ENCODE measurements around the gene OSBPL6.

OSBPL6 gene

DNA sequence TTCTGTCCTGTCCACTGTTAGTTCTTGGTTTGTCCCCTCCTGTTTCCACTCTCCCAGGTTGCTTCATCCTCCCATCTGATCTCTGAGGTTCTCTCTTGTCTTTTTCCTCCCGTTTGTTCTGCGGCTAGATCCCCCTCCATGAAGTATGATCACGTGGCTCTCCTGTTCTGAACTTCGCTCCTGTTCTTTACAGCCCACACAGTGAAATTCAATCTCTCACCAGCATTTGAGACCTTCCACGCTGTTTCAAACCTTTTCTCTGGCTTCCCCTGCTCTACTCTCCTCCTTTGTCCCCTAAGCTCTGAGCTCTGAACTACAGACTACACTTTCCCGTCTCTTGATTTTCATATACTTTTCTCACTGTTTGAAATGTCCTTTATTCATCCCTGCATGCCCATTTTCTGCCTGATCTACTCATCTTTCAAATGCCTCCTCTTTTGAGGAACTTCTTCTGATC is 83.5 kb downstream of the OSBPL6 start:
- no peak for DNase-seq

DNA sequence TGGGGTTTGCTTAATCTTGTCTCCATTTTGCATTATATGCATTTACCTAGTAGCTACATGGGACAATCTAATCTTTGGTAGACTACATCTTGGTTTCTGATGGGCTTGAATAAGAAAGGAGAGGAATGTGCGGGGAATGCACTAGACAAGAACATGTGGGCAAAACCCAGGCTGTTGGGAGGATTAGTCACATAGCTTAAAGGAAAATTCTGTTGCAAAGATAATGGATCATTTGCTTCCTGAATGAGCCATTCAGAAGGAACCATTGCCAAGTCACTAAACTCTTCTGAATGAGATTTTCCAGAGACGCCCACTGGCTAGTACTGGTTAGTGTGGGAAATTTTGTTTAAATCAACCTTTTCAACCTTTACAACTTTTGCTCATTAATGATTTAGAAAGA is 84.8 kb downstream of the OSBPL6 start:
- DNase-seq = no peak

DNA sequence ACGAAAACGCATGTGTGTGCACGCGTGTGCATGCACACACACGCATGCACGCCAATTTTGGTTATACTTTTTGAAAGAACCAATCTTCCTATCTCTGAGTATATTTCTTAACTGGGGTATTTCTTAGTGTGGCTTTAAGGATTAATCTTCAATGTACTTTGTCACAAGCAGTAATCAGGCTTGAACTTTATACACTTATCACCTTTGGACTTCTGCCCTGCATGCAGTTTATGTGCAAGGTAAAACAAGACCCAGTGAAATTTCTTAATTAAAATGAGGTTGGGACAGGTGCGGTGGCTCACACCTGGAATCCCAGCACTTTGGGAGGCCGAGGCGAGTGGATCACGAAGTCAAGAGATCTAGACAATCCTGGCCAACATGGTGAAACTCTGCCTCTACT is 85.3 kb downstream of the OSBPL6 start:
- DNase-seq = no peak

DNA sequence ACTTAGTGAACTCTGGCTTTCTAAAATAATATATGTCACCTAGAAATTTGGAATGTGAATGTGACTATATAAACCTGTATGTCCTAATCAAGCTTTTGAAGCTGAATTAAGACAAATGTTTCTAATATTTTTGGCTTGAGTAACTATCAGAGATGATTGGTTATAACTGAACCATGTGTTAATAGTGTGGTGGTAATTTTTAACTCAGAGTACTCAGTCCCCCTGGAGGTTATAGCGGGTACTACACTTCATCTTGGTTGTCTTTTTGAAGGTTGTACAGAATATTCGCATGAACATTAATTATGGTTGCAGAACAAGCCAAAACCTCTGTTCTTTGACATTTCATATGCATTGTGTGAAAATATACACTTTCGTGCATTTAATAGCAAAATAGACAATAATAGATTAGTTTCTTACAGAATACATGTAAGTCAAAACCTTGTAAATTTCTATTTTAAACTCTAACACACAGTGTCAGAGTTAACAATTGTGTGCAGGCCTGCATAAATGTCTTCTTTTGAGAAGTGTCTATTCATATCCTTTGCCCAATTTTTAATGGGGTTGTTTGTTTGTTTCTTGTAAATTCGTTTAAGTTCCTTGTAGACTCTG is 86.0 kb downstream of the OSBPL6 start:
- DNase-seq = no peak

DNA sequence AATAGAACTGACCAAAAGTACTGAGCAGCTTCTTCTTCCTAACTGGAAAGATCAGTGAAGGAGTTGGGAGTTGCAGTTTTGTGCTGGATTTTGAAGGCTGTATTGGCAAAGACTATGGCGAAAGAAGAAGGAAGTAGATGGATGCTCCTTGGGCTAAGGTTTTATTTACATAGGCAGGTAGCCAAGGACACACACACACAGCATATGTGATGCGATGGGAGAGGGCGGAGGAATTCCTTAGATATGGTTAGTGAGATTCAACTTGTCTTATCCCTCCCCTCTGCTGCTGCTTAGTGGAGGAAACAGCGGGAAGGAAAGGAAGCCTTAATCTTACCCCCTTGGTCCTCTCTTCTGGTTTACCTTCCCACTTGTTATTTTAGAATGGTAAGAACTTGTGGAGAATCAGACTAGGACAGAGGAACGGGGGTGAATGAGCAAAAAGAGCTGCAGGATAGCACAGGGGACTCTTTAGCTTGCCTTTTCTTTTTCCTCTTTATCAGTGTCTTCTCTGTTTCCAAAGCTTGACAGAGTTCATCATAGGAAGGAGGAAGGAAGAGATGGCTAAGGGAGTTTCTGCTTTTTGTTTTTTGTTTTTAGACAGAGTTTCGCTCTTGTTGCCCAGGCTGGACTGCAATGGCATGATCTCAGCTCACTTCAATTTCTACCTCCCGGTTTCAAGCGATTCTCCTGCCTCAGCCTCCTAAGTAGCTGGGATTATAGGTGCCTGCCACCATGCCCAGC is 87.9 kb downstream of the OSBPL6 start:
- no peak for DNase-seq

DNA sequence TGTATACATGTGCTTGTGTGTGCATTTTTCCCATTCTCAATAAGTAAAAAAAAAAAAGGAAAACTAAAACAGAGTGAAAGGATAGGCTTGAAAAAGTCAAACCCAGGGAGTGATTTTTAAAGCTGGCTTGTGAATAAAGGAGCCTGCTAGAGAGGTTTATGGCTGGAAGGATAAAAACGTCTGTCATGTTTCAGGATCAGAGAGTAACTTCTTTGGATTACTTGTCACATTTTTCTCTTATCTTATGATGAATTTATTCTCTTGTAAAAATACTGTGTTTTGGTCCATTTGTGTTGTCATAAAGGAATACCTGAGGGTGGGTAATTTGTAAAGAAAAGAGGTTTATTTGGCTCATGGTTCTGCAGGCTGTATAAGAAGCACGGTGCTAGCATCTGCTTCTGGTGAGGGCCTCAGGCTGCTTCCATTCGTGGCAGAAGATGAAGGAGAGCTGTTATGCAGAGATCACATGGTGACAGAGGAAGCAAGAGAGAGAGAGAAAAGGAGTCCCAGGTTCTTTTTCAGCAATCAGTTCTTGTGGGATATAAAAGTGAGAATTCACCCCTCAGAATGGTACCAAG is 89.1 kb downstream of the OSBPL6 start:
- DNase-seq = no peak

DNA sequence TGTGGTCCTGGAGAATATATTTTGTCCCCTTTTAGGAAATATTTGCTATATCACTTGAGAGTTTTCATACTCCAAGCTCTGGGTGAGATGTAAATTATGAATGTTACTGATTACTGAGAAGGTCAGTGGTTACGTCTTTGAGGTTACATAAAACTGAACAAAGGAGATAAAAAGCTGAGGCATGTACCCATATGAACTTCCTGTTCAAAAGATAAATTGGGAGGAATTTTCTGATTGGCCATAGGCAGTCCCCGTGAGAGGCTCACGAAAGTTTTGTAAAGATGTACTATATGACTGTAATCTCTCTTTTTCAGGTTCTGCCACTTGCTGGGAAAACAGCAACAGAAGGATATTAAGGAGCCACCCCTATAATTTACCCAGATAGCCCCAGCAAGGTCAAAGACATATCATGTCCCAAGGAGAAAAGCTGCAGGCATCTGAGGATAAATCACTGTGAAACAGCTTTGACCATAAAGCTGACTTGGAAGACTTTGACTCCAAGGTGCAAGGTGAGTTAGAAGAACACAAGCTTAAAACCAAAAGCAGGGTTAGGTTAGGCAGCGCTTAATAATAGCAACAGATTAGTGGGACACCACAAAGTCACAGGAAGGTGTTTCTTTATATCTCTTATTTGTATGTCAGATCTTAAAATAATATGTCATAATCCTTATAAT is 90.4 kb downstream of the OSBPL6 start:
- no peak for DNase-seq

DNA sequence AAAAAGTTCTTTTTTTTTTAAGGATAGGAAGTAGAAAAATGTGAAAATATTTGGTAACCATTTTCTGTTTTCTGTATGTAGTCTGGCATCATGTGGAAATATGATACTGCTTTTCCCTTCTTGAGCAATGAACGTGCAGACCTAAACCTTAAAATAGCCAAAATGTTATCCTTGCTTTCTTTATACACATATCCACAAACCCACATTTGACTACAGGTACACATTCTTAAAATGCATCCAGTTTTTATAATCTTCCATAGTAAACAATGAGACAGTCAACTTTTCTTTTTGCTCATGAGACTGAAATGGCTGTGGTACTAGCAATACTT is 90.9 kb downstream of the OSBPL6 start:
- DNase-seq = no peak

DNA sequence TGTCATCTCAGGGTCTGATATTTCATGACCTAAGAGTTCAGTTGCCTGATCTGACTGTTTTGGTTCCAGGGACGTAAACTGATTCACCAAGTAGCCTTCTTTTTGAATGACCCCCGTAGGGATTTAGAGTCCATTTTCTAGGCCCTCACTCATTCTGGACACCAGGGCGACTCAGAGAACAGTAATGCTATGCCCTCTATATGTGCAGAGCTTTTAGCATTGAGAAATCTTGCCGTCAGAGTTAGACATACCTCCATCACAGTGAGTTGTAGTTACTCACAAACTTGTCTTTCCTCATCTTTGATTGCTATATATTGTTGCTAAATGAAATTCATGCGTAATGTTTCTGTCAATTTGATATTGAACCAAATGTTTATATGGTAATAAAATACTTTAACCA is 92.3 kb downstream of the OSBPL6 start:
- no peak for DNase-seq

DNA sequence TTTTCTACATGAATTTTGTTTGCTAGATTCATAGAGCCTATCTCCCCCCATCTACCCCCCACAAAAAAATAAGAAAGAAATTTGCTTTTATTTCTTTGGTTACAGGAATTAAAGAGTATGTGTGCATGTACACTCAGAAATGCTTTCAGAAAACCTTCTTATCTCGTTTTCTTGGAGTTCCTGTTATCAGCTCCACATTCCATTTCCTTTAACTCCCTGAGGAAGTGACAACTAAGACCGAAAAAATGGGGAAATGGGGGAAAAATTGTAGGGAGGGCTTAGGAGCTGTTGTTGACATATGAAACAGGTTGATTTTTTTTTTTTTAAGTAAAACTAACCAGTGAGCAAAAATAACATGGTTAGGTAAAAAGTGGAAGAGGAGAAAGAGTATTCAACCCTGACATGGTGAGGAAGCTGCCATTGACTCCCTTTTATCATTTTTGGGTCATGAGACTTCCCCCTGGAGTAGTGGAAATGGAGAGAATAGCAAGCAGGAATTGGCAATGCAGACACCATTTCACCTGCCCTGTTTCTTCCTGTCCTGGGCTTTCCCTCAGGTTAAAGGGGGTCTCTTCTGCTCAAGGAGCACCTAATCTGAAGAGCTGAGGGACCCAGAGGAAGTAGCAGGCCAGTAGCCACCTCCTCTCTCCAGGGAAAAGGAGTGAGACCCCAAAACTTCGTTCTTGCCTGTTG is 93.5 kb downstream of the OSBPL6 start:
- DNase-seq = no peak

DNA sequence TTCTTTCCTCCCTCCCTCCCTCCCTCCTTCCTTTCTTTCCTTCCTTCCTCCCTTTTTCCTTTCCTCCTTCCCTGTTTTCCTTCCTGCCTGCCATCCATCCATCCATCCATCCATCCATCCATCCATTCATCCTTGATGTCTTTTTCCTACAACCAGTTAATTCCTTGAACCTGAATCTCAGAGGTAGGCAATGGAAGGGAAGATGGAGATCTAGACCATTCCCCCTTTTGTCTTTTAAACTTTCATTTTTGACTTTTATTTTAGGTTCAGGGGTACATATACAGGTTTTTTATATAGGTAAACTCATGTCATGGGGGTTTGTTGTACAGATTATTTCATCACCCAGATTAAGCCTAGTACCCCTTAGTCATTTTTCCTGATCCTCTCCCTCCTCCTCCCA is 97.4 kb downstream of the OSBPL6 start:
- DNase-seq = no peak

DNA sequence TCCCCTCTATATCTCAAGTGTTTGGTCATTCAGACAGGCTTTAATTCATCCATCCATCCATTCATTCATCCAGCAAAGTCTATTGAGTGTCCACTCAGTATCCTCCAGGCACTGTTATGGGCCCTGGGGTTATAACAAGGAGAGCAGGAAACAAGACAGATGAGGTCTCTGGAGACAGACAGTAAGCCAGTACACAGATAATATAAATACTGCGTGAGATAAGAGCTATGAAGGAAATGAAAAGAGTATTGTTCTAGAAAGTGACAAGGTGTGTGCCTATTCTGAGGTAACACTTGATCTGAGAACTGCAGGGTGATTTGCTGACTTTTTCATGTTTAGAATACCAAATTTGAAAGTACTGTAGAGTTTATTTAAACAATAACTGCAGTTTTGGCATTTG is 98.3 kb downstream of the OSBPL6 start:
- no peak for DNase-seq

DNA sequence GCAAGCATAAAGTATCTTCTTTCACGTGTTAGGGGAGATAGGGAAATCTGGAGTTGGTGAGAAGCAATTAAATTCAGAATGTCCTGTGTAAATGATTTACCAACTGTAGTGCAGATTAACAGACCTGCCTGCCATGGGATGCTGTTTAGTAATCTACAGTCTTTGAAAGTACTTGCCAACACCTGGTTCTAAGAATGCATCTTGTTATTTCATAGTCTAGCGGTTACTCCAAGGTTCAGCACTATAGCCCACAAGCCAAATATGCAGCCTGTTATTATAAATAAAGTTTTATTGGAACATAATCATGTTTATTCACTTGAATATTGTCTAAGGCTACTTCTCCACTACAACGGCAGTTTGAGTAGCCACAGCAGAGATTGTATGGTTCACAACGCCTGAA is 100.8 kb downstream of the OSBPL6 start:
- no peak for DNase-seq

DNA sequence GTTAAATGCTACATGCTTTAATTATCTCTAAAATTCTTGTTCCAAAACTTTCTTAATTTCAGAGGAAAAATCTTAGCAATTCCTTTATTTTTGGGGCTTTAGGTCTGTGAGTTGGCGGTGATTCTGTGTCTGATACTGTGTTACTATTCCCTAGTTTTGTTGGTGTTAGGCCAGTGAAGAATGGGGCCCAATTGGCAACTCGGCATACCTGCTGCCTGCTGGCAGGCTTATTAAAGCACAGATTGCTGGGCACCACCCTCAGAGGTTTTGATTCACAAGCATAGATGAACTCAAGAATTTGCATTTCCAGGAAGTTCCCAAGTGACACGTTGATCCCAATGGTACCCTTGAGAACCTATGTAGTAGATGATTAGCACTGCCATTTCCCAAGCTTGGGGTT is 101.6 kb downstream of the OSBPL6 start:
- no peak for DNase-seq

DNA sequence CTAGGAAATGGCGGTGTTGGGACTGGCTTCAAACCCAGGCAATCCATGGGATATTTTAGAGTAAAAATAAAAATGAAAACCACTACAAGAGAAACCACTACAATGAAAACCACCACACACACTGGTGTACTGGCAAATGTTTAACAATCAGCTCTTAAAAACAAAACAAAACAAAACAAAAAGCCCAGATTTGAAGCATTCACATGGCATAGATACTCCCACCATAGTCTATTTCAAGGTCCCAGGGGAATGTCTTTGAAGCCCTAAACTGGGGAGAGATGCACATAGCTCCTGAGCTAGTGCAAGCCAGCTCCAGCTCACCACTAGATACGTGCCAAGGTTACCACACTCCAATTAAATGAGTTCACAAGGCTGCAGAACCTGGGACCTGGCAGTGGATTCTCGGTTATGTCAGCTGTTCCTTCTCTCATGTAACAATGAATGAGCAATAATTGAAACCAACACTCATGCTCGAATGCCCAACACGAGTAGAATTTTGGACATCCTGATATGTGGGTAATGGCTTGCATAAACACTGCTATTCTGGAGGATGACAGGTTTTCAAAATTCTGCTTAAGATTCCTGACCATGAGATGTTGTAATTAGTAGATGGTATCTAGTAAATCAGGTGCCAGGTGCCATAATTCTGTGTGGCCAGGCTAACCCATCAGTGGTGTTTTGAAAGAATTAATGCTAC is 102.2 kb downstream of the OSBPL6 start:
- DNase-seq = no peak

DNA sequence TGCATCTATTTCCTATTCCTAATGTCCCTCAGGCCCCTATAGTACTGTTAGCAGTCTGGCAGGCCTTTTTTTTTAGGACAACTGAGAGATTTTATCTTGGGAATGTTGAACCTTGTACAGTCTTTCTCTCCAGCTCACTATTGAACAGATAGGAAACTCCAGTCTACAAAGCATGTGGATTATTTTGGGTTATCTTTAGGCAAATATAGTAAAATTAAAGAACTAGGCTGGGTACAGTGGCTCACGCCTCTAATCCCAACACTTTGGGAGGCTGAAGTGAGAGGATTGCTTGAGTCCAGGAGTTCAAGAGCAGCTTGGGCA is 102.7 kb downstream of the OSBPL6 start:
- DNase-seq = no peak

DNA sequence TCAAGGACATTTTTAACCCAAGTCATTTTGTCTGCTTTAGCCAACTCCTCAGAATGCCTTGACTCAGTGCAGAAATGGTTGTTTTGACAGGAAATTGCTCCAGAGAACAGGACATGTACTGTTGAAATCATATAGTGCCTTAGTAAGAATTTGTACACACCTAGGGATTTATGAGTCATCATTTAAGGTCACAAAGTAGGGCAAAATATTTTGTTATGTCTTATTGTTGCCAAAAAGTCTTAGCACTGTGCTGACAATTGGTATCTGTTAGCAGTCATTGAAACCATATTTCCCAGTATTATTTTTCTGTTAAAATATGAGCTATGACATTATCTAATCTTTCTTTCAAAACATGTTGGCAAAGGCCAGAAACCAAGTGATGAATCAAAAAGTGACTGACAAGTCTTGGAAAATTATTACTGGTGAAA is 104.5 kb downstream of the OSBPL6 start:
- no peak for DNase-seq

DNA sequence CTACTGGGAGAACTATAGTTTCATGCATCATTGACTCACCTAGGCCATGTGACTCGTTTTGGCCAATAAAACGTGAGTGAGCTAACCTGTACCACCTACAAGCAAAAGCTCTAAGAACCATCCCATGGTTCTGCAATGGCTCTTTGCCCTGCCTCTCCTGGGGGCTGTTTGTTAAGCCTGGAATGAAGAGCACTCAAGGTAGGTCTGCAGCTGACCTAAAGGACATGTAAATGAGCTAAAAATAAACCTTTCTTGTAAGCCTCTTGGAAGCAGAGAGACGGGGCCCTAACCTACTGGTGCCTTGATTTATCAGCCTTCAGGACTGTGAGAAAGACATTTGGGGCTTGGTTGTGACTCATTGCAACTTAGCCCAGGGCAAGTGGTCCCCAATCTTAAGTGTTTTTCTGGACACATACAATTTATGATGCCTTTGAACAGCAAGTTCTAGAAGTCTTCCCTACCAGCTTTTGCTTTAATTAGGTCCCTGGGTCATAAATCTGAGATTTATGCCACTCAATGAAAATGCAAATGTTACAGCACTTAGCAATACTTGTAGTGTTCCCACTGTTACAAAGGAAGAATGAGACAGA is 107.4 kb downstream of the OSBPL6 start:
- DNase-seq = no peak

DNA sequence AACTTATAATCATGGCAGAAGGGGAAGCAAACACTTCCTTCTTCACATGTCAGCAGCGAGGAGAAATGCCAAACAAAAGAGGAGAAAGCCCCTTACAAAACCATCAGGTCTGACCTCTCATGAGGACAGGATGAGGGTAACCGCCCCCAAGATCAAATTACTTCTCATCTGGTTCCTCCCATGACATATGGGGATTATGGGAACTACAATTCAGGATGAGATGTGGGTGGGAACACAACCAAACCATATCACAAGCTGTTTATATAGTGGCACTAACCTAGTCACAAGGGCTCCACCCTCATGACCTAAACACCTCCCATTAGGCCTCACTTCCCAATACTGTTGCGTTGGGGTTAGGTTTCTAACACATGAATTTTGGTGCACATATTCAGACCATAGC is 110.0 kb downstream of the OSBPL6 start:
- DNase-seq = no peak

DNA sequence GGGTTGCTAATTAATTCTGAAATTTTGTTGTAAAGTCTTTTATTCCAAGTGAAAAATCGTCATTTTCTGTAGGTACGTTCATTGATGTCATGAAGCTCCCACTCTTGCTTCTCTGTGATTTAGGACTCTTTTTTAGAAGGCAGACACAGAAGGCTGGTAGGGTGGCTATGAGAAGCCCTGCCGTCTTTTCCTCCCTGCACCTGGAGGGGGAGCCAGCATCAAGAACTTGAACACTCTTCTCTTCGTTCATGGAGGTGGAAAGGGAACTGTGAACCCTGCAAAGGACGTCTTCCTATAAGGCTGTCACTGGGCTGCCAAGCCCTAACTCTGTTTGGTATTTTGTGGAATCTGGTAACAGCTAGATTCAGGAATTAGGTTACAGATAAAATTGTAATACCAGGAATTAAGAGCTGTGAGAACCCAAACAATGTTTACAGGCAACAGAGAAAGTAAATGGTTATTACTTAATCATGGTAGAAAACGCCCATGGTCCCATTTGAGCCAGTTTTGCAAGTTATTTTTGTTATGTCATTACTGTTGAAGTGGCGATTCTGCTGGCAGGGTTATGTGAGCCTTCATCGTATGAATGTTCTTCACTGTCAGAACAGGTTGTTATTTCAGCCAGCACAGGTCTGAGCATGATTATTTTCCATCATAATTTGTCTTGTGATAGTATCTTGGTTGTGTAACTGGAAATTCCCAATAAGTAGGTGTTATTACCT is 112.2 kb downstream of the OSBPL6 start:
- peak; percentile 9 to 31 for DNase-seq

DNA sequence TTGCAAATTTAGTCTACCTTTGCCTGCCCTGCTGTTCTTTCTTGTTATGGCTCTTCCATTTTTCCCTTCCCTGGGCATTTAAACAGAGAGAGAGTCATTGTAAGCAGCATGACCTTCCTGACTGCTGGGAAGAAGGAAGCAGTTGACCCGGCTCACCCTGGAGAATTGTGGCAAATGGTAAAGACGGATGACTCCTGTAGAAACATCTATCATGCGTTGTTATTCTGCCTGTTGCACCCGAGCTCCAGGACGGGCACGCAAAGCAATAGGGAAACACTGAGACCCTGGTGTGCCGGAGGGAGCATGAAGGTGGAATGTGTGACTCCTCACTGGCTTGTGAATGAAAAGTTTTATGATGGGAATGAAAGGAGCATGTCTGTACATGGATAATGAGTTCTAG is 113.3 kb downstream of the OSBPL6 start:
- no peak for DNase-seq

DNA sequence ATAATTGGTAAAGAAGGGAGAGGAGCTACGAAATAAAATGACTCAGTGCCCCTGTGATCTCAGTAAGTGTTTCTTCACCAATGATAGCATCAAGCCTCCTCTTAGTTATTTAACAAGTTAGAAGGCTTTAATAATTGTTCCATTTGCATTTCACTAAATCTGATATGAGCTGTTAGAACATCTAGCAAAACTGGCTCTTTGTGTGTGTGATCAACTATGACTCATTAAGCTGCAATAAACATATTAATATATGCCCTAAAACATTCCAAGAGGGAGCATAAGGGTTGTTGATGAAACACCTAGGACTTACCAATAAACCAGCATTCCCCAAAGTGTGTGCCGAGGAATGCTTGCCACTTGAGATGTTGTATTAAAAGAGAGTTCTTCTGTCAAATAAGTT is 115.2 kb downstream of the OSBPL6 start:
- no peak for DNase-seq
